HuH-7.5 (cell line): Measurements from ENCODE around the gene CORO2B.
"Not testable (repeated sequence)": the region's sequence is repeated elsewhere in the genome, so short reads cannot be mapped to it uniquely, and the experiment has no call there.

ENCODE experiments used
- DNase-seq: peaks from one replicate; pipeline ENCODE4 v3.0.0; 2011; ENCODE audit warnings: low spot score

Gene CORO2B

DNA sequence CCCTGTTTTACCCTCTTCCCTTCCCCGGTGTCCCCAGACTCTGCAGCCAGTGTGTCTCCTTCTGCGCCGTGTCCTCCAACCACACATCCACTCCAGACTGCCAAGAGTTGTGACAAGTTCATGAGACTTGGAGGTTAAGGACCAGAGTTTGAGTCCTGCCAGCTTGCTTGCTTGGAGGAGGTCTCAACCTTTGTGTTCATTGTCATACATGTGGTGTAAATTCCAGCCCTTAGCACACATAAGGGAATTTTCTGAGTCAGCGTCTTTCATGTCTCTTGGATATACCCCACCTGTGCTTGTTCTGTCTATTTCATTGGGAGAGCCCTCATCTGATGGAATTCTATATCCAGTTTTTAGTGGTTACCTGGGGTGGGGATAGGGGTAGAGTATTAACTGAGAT is 13.3 kb downstream of the CORO2B start:
- DNase-seq, result no peak

DNA sequence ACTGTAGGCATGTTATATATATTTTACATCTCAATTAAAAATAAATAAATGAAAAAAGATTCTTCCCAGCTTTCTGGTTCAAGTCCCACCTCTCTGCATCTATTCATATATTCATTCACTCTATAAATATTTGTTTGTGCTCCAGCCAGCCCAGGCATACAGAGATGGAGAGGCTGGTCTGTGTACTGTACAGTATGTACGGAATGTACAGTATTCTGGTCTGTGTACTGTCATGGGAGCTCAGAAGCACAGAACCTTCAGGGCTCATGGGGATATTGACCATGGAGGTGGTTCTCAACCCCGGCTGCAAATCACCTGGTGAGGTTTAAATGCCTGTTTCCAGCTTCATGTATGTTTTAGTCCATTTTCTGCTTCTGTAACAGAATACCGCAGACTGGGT is 13.8 kb downstream of the CORO2B start:
- DNase-seq, result no peak

DNA sequence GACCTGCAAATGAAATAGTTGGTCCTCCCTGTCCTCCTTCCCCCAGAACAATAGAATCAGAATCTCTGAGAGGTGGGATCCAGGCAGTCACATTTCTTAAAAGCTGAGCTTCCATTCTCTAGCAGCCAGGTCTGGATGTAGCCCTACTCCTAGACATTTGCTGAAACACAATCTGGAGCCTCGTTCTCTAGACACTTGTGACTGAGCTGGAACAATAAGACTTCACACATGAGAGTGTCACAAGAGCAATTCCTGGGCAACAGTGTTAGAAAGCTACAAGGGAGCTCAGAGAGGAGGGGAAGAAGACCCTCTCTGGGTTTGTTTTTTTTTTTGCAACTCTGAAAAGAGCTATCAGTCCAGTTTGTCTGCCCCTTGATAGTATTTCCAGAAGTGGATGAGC is 14.5 kb downstream of the CORO2B start:
- no peak for DNase-seq

DNA sequence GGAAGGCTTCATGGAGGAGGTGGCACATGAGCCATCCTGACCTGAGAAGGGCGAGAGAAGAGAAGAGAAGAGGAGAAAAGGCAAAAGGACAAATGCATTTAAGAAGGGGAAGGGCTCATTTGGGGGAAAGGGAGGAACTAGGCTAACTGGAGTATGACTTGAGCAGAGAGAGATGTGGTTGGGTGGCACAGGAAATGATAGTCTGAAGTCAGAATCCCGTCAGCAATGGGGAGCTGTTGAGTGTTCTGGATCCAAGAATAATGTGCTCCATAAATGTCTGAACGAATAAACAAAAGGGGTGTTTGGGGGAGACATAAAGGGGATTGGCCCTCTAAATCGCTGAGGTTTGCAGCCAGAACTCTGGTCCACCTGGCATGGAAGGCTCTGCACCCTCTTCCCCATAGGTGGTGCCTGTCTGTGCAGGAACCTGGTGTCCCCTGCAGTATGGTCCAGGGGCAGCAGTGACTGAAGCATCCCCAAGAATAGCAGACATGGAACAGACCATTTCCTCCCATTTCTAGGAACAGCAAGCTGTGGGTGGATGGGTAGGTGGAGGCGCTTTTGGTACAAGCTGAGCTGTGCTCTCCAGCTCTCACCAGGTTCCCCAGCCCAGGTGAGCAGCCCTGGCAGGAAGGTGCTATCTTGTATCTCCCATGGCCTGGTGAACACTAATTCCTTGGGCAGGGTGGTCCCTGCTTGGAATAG is 15.2 kb downstream of the CORO2B start:
- DNase-seq, result no peak

DNA sequence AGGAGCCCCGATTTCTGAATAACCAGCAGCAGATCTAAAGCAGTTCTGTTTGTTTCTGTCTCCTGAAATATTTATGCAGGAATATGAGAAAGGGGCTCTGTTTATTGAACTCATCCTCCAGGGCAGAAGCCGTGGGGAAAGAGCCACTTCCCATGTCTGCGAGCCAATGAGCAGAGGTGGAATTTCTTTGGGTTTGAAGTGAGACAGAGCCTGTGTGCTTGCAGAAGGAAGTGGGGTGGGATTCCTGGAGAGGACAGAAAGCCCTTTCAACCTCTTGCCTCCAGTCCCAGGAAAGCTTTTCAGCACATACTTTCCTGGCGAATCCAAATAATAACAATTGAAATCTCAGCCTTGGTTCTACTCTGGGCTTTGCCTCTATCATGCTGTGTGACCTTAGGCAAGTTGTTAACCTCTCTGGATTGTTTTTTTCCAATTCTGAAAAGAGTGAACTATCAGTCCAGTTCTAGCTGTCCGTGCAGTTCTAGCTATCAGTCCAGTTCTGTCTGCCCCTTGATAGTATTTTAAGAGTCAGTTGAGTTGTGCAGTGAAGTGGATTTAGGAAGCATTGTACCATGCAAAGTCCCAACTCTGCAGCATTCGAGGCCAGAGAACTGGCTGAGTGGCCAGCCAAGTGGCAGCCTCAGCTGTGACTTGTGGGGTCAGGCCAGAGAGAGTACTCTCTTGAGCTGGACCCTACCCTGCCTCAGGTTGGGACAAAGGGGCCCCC is 15.9 kb downstream of the CORO2B start:
- no peak for DNase-seq

DNA sequence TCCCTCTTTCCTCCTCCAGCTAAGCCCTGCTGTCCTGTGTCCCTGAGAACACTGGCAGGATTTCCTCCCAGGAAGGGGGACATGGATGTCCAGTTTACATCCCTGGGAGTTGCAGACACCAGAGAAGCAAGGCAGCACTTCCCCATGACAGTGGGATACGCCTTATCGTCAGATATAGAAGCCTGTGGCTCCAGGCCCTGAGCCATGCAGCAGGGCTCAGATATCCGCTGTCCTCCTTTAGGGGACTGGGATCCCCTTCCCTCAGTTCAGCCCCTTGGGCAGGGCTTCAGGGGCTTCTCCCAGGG is 16.4 kb downstream of the CORO2B start:
- DNase-seq, result no peak

DNA sequence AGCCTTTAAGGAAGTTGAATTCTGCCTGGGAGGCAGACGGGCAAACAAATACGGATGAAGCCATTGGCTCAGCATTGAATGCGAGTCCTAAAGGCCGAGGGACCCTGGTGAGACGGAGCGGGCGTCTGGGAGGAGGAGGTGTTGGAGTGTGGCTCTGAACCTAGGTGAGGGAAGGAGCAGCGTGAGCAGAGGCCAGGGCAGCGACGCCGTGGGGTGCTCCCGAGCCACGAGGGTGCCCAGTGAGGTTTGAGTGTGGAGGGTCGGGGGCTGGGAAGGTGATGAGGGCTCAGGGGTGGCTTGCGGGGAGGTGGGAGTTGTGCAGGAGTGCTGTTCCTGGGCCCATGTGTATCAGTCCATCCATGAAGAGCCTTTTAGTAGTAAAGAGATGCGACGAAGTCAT is 17.0 kb downstream of the CORO2B start:
- DNase-seq, result no peak

DNA sequence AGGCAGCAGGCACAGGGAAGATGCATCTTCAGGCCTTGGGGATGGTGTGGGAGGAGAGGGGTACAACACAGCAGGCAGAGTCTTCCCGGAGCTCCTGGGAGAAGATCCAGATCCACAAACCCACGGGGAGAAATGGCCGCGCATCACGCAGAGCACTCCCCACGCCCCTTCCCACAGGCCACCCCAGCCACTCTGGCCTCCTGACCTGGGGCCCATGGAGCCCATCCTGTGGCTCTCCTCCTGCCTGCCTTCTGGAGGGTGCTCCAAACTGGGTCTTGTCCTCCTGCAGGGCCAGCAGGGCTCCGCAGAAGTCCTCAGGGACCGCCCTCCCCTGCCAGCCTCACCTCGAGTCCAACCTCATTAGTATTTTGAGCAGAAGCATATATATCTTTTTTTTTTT is 17.9 kb downstream of the CORO2B start:
- no peak for DNase-seq

DNA sequence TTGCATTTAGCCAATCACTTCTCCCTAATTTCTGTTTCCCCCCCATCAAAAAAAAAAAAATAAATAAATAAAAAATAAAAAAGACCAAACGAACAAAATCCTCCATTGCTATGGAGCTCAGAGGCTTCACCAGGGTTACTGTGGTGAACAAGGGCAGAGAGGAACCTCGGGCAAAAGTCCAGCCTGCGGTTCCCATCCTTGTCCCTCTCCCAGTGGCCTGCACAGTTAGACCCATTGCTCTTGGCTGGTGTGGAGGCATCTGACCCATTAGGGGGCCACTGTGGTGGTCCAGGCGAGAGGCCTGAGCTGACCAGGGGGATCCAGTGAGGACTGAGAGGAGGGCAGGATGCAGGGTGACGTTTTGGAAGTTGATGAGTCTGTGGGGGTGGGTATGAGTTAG is 18.8 kb downstream of the CORO2B start:
- DNase-seq, result no peak

DNA sequence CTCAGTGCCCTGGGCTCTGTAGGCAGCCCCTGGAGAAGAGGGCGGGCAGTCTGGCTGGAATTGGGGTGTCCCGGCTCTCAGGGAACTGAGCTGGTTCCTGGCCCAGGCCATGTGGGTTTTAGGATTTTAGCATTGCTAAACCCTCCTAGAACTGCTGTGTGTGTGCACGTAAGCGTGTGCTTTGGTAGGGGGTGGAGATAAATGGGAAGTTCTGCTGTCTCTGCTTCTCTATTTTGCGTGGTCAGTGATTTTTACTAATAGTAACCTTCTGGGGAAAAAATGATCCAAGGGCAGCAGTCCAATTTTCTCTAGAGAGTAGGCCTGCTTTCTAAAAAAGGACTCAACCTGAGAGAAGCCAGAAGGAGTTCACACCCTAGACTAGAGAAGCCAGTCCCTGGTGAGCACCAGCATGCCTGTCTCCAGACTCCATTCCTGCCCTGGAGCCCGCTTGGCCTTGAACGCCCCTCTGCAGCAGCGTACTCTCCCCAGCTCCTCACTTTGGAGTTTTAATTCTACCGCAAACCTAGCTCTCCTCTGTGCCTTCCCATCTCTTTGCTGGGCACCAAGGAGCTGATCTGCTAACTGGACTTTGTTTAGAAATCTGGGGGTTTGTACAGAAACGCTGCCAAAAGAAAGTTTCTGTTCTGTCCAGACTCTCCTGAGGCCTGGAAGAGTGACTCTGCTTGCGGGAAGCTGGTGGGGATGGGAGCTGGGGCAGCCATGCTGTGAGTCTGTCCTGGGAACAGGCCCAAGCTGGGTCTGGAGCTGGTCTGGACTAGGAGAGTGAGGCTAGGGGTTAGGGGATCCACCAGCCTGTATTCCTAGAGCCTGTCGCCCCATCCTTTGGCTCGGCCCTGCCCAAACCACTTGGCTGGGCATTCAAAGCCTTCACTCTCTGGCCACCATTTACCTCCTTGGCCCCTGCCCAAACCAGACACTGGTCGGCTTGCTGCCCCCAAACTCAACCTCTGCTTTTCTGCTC is 19.7 kb downstream of the CORO2B start:
- no peak for DNase-seq

DNA sequence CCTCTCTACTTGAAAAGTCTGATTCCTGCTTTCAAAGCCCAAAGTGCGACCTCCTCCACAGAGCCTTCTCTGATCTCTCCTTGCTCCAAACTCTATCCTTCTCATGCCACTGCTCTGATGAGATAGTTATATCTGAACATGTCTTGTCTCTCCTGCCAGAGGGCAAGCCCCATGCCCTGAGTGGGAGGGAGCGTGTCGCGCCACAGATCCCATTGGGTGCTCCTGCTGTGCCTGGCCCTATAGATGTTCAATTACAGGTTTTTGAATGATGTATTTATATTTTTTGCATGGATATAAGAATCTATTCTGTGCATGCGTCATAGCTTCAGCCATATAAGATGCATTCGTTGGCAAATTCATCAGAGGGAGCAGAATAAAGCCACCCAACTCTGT is 20.4 kb downstream of the CORO2B start:
- DNase-seq, result no peak

DNA sequence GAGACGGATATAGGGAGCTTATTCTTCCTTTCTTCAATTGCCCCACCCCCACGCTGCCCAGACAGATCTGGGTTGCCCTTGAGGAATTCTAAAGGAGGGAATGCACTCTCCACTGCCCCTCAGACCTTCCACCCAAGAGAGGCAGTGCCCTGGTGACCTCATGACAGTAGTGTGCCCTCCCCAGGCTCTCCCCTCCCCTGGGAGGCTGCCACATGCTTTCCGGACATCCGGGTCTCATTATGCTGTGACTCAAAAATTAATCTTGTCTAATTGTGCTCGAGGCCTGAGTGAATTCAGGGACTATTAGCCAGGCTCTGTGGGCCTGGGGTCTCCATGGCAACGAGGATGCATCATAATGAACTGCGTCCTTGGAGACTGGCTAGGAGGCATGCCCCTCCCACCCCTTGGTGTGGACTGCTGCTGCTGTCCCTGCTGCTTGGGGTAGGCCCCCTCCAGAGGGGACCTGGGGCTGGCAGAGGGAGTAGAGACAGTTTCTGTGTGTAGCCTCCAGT is 20.8 kb downstream of the CORO2B start:
- no peak for DNase-seq

DNA sequence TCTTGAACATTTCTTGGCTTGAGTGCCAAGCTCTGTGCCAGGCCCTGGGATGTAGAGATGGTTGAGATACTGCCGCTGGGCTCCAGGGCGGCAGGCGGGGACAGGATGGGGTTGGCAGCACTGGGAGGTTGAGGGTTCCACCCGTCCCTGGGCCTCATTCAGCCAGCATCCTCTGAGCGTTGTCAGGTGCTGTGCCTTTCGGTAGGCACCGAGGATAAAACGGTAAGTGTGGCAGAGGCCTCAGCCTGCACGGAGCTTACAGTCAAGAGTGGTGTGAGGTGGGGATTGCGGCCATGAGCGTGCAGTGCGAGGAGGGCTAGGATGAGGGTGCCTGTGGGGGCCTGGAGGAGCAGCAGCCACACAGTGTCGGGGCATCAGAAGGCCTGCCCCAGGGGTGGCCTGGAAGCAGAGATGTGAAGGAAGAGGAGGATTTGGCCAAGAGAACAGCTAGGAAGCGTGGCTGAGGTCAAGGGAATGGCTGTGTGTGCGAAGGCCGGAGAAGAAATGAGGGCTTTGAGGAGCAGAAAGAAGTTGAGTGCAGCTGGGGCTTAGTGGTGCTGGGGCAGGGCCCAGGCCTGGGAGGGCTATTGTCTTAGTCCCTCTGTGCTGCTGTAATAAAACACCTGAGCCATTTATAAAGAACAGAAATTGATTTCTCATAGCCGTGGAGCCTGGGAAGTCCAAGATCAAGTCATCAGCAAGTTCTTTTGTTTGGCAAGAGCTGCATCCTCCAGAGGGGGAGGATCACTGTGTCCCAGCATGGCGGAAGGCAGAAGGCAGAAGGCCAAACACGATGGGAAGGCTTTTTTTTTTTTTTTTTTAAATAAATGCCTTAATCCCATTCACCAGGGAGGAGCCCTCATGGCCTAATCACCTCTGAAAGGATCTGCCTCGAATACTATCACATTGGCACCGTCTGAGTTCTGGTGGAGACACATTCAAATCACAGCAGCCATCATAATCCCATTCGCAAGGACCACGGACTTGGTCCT is 22.7 kb downstream of the CORO2B start:
- no peak for DNase-seq

DNA sequence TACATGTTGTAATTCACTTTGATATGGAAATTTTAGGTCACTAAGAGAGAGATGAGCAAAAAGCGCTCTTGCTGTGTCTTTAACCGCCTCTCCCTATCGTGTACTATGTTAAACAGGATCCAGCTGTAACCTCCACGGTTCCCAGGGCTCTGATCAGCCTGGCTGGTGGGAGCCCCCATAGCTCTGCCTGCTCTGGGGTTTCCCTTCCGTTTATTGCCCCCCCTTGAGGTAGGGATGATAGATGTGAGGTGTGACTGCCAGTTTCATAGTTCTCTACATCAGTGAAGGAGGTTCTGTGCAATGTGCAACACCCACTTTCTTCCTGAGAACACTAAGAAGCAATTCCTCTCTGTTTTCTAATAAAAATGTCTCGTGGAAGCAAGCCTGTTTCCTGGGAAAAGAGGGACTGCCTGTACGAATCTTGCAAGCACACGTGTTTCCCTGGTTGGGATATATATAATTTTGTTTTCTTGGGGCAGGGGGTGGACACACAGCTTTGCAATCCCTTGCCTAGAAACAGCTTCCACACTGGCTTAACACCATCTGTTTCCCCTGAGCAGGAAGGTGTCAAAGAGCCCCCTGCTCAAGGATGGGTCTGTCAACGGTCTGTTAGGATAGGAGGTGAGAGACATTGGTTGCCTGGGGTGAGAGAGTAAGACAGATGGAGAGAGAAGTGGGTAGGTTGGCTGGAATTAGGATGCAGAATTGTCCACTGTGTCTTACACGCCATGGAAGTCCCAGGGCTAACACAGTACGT is 23.8 kb downstream of the CORO2B start:
- DNase-seq, result no peak

DNA sequence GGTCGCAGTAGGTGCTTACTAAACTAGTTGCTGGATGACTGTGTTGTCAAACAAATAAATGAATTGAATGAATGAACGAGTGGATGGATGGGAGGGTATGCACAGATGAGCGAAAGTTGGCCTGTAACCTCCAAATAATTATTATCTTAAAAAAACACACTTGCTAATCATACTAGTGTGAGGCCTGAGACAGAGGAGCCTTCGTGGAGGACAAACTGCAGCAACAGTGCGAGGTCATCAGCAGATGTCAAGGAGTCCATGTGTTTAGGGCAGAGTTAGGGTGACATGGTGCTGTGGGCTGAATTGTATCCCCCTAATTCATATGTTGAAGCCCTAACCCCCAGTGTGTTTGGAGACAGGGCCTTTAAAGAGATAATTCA is 24.4 kb downstream of the CORO2B start:
- DNase-seq, result no peak

DNA sequence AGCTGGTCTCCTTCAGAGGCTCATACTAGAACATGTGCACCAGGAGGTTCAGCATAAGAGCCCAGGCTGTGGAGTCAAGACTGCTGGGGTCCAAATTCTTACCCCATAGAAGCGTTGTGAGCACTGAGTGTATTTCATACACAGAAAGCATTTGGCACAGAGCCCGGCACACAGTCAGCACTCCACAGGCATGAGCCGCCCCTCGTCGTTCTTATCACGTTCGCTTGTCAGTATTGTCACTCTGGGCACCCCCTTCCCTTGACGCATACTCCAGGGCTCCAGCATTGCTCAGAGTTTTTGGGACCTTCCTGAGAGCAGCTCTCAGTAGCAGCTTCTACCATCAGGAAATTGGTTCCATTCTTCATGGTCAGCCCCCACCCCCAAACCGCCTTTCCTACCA is 25.2 kb downstream of the CORO2B start:
- DNase-seq, result no peak

DNA sequence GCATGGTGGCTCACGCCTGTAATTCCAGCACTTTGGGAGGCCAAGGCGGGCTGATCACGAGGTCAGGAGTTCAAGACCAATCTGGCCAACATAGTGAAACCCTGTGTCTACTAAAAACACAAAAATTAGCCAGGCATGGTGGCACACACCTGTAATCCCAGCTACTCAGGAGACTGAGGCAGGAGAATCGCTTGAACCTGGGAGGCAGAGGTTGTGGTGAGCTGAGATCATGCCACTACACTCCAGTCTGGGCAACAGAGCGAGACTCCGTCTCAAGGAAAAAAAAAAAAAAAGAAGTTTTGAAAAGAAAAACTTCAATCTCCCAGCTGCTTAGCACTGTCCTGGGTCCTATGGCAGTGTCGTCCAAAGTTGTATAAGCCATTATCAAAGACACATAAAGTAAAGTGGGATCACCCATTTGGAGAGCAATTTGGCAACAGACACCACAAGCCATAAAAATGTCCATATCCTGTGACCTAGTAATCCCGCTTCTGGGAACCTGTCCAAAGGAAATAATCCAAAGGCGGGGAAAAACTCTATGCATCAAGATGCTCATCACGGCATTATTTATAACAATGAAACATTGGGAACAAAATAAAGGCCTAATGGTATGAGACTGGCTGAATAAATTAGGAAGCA is 26.2 kb downstream of the CORO2B start:
- DNase-seq, result not testable (repeated sequence)

DNA sequence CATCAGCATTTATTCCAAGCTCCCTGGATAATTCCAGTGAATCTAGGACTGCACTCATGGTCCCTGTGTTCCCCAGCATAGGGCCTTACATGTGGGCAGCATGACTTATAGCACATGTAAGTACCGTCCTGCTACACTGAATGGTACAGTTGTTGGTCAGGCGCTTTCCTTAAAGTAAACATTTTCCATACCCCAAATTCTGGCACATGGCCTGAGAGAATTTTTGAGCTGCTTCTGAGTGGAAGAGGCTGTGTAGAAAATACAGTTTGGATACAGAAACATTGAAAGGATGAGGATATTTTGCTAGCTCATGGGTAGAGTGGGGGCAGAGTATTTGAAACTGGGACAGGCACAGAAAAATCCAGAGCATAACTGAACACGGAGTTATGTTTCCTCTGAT is 27.6 kb downstream of the CORO2B start:
- DNase-seq, result no peak

DNA sequence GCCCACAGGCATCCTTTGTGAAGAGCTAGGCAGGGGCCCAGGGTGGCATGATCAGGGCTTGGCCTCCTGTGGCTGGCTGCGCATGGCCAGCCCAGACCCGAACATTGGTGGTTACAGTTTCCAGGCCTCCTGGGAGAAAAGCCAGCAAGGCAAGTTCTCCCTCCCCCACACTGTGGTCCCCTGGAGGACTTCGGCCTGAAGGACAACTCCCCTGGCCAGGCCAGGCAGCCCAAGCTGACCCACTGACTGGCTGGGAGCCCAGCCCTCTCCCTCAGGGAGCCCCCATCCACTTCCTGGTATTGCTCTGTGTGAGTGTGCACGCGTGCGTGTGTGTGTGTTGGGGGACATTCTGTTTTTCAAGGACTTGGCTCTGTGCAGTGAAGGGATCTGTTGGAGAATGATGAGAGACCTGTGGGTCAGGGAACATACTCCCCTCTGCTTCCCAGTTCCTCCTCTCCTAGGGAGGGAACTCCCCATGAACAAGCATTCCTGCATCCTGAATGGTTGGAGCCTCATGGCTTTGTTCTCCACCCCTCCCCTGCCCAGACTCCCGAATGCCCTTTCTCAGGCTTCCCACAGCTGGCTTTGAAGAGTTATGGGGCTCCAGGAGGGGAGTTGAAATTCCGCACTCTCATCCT is 29.5 kb downstream of the CORO2B start:
- no peak for DNase-seq

DNA sequence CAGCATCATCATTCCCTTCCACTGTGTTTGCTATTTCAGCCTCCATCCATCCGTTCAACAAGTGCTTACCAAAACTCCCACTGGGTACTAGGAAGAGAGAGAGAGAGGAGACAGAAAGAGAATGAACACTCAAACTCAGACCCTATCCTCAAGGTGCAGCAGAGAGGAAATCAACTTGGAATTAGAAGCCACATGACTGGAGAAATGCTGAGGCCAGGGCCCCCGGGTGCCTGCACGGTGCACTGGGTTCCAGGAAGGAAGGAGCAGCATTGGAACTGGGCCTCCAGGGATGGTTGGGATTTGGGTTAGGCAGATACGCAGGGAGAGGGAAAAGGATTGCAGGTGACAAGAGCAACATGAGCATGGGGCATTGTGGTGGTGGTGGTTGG is 30.0 kb downstream of the CORO2B start:
- no peak for DNase-seq
